ENCODE measurements around the gene FHIT.

DNA sequence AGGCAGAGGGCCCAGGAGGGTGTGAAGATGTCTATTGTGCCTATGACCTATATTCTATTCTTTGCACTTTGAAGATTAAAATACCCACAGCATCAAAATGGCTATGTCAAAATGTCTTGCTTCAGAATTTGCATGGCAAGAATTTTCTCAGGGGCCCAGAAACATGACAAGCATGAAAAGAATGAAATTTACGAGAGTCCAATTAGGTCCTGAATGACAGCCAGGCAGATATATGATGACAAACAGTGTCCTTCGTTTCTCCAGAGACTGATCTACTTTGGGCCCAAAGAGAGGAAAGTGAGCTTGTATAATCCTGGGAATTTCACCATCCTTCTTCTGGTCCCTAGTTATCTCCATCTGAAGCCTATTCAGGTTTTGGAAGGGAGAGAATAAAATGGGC, 609.9 kb downstream of the FHIT start:
- no peak for TF ChIP-seq YY1 (IDR thresholded peaks at IDR 0.05; ENCODE audit: insufficient read depth, insufficient read length)
- no peak for TF ChIP-seq ZNF274 (IDR thresholded peaks at IDR 0.05; ENCODE audit: low read depth, low read length)
